Upper lobe of left lung (tissue), 6 donors: ENCODE data around the gene CHD9. TPM values are rescaled to one million over a fixed set of nuclear protein-coding genes. Genes with fewer than 3 reads are reported as not detected.

Experiments used
- ATAC-seq, 2 donors: fragments of 200-7000 bp; cut with Tn5 transposase; one replicate each; pipeline ENCODE4 v1.9.1; 2022; ENCODE audit warnings: mild to moderate bottlenecking in 2 of 2, moderate library complexity in 2 of 2; ENCODE audit not compliant: low FRiP score in 2 of 2
- DNase-seq, 2 donors: peaks; one replicate each; pipeline ENCODE4 v3.0.0-alpha.2; 2019 to 2020
- H3K27ac ChIP-seq, 4 donors: fragments of 200-600 bp; sonication (generic); one replicate each; pipeline ENCODE4 v1.5.1; 2016 to 2019
- H3K27me3 ChIP-seq, 4 donors: fragments of 200-600 bp; sonication (generic); one replicate each; pipeline ENCODE4 v1.5.1; 2017 to 2019
- H3K36me3 ChIP-seq, 4 donors: fragments of 200-600 bp; sonication (generic); one replicate each; pipeline ENCODE4 v1.5.1; 2016 to 2019
- H3K4me1 ChIP-seq, 4 donors: fragments of 200-600 bp; sonication (generic); one replicate each; pipeline ENCODE4 v1.5.1; 2018 to 2019
- H3K4me3 ChIP-seq, 4 donors: fragments of 200-600 bp; sonication (generic); one replicate each; pipeline ENCODE4 v1.5.1; 2017 to 2019; ENCODE audit warnings: mild to moderate bottlenecking in 2 of 4, moderate library complexity in 1 of 4
- H3K9me3 ChIP-seq, 4 donors: fragments of 200-600 bp; sonication (generic); one replicate each; pipeline ENCODE4 v1.5.1; 2018 to 2019
- CTCF ChIP-seq, 6 experiments: fragments of 450-650 bp in 4 of 6; fragments of 200-600 bp in 2 of 6; sonication (generic) in 2 of 6; IDR thresholded peaks; one replicate each; pipeline ENCODE4 v1.5.1; 2016 to 2019; ENCODE audit warnings: antibody characterized with exemption in 6 of 6
- EP300 ChIP-seq, 4 donors: sonication (generic); formaldehyde crosslinking; IDR thresholded peaks; one replicate each; pipeline ENCODE4 v1.5.1; 2017; ENCODE audit warnings: antibody characterized with exemption in 4 of 4, control low read depth in 2 of 4
- POLR2A ChIP-seq, 4 donors: fragments of 450-650 bp; IDR thresholded peaks; one replicate each; pipeline ENCODE4 v1.5.1; 2016 to 2017; ENCODE audit warnings: antibody characterized with exemption in 4 of 4, mild to moderate bottlenecking in 2 of 4
- POLR2AphosphoS5 ChIP-seq, 2 donors: sonication (generic); formaldehyde crosslinking; IDR thresholded peaks; one replicate each; pipeline ENCODE4 v1.5.1; 2017; ENCODE audit warnings: antibody characterized with exemption in 2 of 2
- WGBS, 2 donors: methylation state at CpG; one replicate each; pipeline ENCODE4 v1.1.5; 2017 to 2018; 5-methylcytosine and 5-hydroxymethylcytosine counted together
- small RNA-seq, 4 donors: library from RNA; depleted of rRNA; stranded (forward); fragments of <200 nt; gene quantifications; one replicate each; pipeline ENCODE3, GENCODE V24; 2016
- total RNA-seq, 6 donors: library from RNA; depleted of rRNA in 4 of 6; stranded (reverse); fragments of >200 nt in 4 of 6; gene quantifications; one replicate each; pipeline versions ENCODE4 v1.1.0 to v1.2.1, GENCODE V29; 2016 to 2021
- donor health status: DM: no; HTN: no; CAD: no; lungs with moderate emphysema.
- donor health status: DM: no; HTN: yes; CAD: no; lungs with severe emphysema.

The CHD9 gene
- total RNA-seq, 6 donors from 2014 or later: 55.6 to 98.8 (median 68.3) TPM

GRCh38 chr16:53372992-53373871, 318.4 kb downstream of the CHD9 start:
- Histone ChIP-seq H3K27ac (peak overlapping the region in 2 of 4 donors; percentile 48 to 73), H3K27me3 (peaks cover 0 to 11% (median 0%) of the 10 kb centered on the region in 4 donors), H3K4me1 (peaks cover 0 to 11% (median 2%) of the 10 kb centered on the region in 4 donors), H3K36me3 (no peaks in the 10 kb centered on the region), H3K4me3 (peak overlapping the region in 3 of 4 donors; percentile 41 to 50 (median 46)), H3K9me3 (no peaks in the 10 kb centered on the region)
- TF ChIP-seq POLR2A (IDR thresholded peaks at IDR 0.05) (peak in 1 of 4 donors; percentile 55), EP300 (IDR thresholded peaks at IDR 0.05) (no peak), POLR2AphosphoS5 (IDR thresholded peaks at IDR 0.05) (no peak), CTCF (IDR thresholded peaks at IDR 0.05) (peak in 1 of 6 experiments; percentile 15)
- peak; percentile 83 to 97 for DNase-seq
- WGBS, 2 donors: 23 to 36% methylated on average over 37 to 43 of the region's 56 CpGs
- peak; percentile 81 to 95 for ATAC-seq

- 87 to 92% methylated on average over 5 of the region's 5 CpGs for WGBS, 2 donors
- Histone ChIP-seq H3K9me3 (no peaks in the 10 kb centered on the region), H3K27ac (no peak overlapping the region), H3K27me3 (peaks cover 0 to 11% (median 0%) of the 10 kb centered on the region in 4 donors), H3K36me3 (no peaks in the 10 kb centered on the region), H3K4me3 (no peak overlapping the region), H3K4me1 (peaks cover 0 to 11% (median 2%) of the 10 kb centered on the region in 4 donors)
- TF ChIP-seq POLR2A (IDR thresholded peaks at IDR 0.05) (no peak), POLR2AphosphoS5 (IDR thresholded peaks at IDR 0.05) (no peak), EP300 (IDR thresholded peaks at IDR 0.05) (no peak), CTCF (IDR thresholded peaks at IDR 0.05) (no peak)
- DNase-seq (no peak), ATAC-seq (no peak)
Observed at GRCh38 chr16:53374800-53375199, 320.0 kb downstream of the CHD9 start.

- no peak for DNase-seq
- TF ChIP-seq POLR2AphosphoS5 (IDR thresholded peaks at IDR 0.05) (no peak), CTCF (IDR thresholded peaks at IDR 0.05) (no peak), EP300 (IDR thresholded peaks at IDR 0.05) (no peak), POLR2A (IDR thresholded peaks at IDR 0.05) (no peak)
- Histone ChIP-seq H3K4me1 (peaks cover 0 to 8% (median 2%) of the 10 kb centered on the region in 4 donors), H3K4me3 (no peak overlapping the region), H3K27ac (no peak overlapping the region), H3K36me3 (no peaks in the 10 kb centered on the region), H3K27me3 (peaks cover 0 to 7% (median 0%) of the 10 kb centered on the region in 4 donors), H3K9me3 (no peaks in the 10 kb centered on the region)
- 40 to 41% methylated on average over 5 of the region's 5 CpGs for WGBS, 2 donors
- ATAC-seq: no peak
Observed at GRCh38 chr16:53378138-53378537, 323.3 kb downstream of the CHD9 start.

Small RNA genes lying within 50 kb of the gene (small RNA-seq; reads per million reads assigned to genes)
- gene RF01210: 0 reads per million in 4 donors
- gene RNA5SP427: 0 reads per million in 4 donors

Other genes with a start within 250 kb of the CHD9 start
- gene CHD9NB, start 2.1 kb upstream of the CHD9 start, total RNA-seq: 10 to 100 TPM in 4 of 6 donors, 1 to 10 TPM in 2; 1.0 to 55.0 (median 12.4) TPM